ENCODE results near the gene ARL15. TPM values are rescaled to one million over a fixed set of nuclear protein-coding genes. Genes with fewer than 3 reads are reported as not detected.

The ARL15 gene
- total and polyA plus RNA-seq, 2 experiments from 2014 or later, result 7.8 to 9.9 TPM

- Histone ChIP-seq H3K4me3 (no peak overlapping the region), H3K4me1 (ENCODE audit: insufficient read depth) (peaks cover 23% of the 10 kb centered on the region; the same call in 1 of the 2 replicates), H2AFZ (no peak overlapping the region), H3K27me3 (replicated peaks; ENCODE audit: insufficient read depth) (no peaks in the 10 kb centered on the region), H3K9ac (no peak overlapping the region), H3K9me2 (ENCODE audit: insufficient read depth) (no peaks in the 10 kb centered on the region), H3K79me2 (ENCODE audit: insufficient read depth) (peaks cover 63% of the 10 kb centered on the region), H3F3A (ENCODE audit: insufficient read depth) (no peaks in the 10 kb centered on the region; the same call in 1 of the 2 replicates), H3K27ac (no peak overlapping the region), H3K4me2 (ENCODE audit: unreplicated experiment) (no peak overlapping the region), H4K20me1 (ENCODE audit: insufficient read depth) (no peaks in the 10 kb centered on the region), H3K36me3 (ENCODE audit: low read depth) (no peaks in the 10 kb centered on the region), H3K9me3 (ENCODE audit: low read depth) (no peaks in the 10 kb centered on the region)
- WGBS, 2 experiments (ENCODE audit: low coverage in 1 of 2, low lambda C conversion rate in 2 of 2, missing lambda C conversion rate in 2 of 2), result 93 to 95% methylated on average over 4 of the region's 4 CpGs
- in situ Hi-C loops (cut with MboI), result no loop called here
- DNase-seq, result no peak
- TF ChIP-seq EZH2phosphoT487 (IDR thresholded peaks at IDR 0.05; ENCODE audit: insufficient read depth, low read depth) (no peak), EZH2 (IDR thresholded peaks at IDR 0.05; ENCODE audit: insufficient read depth, poor library complexity, severe bottlenecking) (no peak)
Observed at GRCh38 chr5:54305737-54306136, 4.6 kb downstream of the ARL15 start.

- no peak for DNase-seq
- WGBS, 2 experiments (ENCODE audit: low coverage in 1 of 2, low lambda C conversion rate in 2 of 2, missing lambda C conversion rate in 2 of 2), result 76 to 85% methylated on average over 2 of the region's 2 CpGs
- Histone ChIP-seq H3K4me3 (no peak overlapping the region), H3K4me1 (ENCODE audit: insufficient read depth) (peaks cover 19% of the 10 kb centered on the region; the same call in 1 of the 2 replicates), H3F3A (ENCODE audit: insufficient read depth) (no peaks in the 10 kb centered on the region; the same call in 1 of the 2 replicates), H3K79me2 (ENCODE audit: insufficient read depth) (peaks cover 54% of the 10 kb centered on the region), H3K27ac (no peak overlapping the region), H3K9me3 (ENCODE audit: low read depth) (no peaks in the 10 kb centered on the region), H2AFZ (no peak overlapping the region), H3K27me3 (replicated peaks; ENCODE audit: insufficient read depth) (no peaks in the 10 kb centered on the region), H3K4me2 (ENCODE audit: unreplicated experiment) (no peak overlapping the region), H3K9ac (no peak overlapping the region), H4K20me1 (ENCODE audit: insufficient read depth) (no peaks in the 10 kb centered on the region), H3K9me2 (ENCODE audit: insufficient read depth) (no peaks in the 10 kb centered on the region), H3K36me3 (ENCODE audit: low read depth) (no peaks in the 10 kb centered on the region)
- in situ Hi-C loops (cut with MboI), result no loop called here
- TF ChIP-seq EZH2phosphoT487 (IDR thresholded peaks at IDR 0.05; ENCODE audit: insufficient read depth, low read depth) (no peak), EZH2 (IDR thresholded peaks at IDR 0.05; ENCODE audit: insufficient read depth, poor library complexity, severe bottlenecking) (no peak)
Observed at GRCh38 chr5:54304040-54304439, 6.3 kb downstream of the ARL15 start.

- WGBS, 2 experiments (ENCODE audit: low coverage in 1 of 2, low lambda C conversion rate in 2 of 2, missing lambda C conversion rate in 2 of 2), result 97 to 98% methylated on average over 5 of the region's 5 CpGs
- Histone ChIP-seq H3K36me3 (ENCODE audit: low read depth) (no peaks in the 10 kb centered on the region), H3K9me3 (ENCODE audit: low read depth) (no peaks in the 10 kb centered on the region), H4K20me1 (ENCODE audit: insufficient read depth) (no peaks in the 10 kb centered on the region), H3K79me2 (ENCODE audit: insufficient read depth) (peaks cover 41% of the 10 kb centered on the region), H3K27ac (no peak overlapping the region), H3K9ac (no peak overlapping the region), H3K4me1 (ENCODE audit: insufficient read depth) (0 out of 2 replicates have a peak, but pooled peaks cover 13% of the 10 kb centered on the region), H3K27me3 (replicated peaks; ENCODE audit: insufficient read depth) (no peaks in the 10 kb centered on the region), H3K4me3 (no peak overlapping the region), H3F3A (ENCODE audit: insufficient read depth) (no peaks in the 10 kb centered on the region; the same call in 1 of the 2 replicates), H3K4me2 (ENCODE audit: unreplicated experiment) (no peak overlapping the region), H3K9me2 (ENCODE audit: insufficient read depth) (no peaks in the 10 kb centered on the region), H2AFZ (no peak overlapping the region)
- DNase-seq, result peak; percentile 27
- in situ Hi-C loops (cut with MboI), result no loop called here
- TF ChIP-seq EZH2phosphoT487 (IDR thresholded peaks at IDR 0.05; ENCODE audit: insufficient read depth, low read depth) (no peak), EZH2 (IDR thresholded peaks at IDR 0.05; ENCODE audit: insufficient read depth, poor library complexity, severe bottlenecking) (no peak)
Observed at GRCh38 chr5:54302267-54302687, 8.1 kb downstream of the ARL15 start.

- no peak overlapping the region for H2AFZ ChIP-seq
- H3K36me3 ChIP-seq (ENCODE audit: low read depth), result no peaks in the 10 kb centered on the region
- H3F3A ChIP-seq (ENCODE audit: insufficient read depth), result no peaks in the 10 kb centered on the region; the same call in 1 of the 2 replicates
- H3K4me2 ChIP-seq (ENCODE audit: unreplicated experiment), result no peak overlapping the region
- H3K27me3 ChIP-seq (replicated peaks; ENCODE audit: insufficient read depth), result no peaks in the 10 kb centered on the region
- no peak for DNase-seq
- no peaks in the 10 kb centered on the region for H4K20me1 ChIP-seq (ENCODE audit: insufficient read depth)
- TF ChIP-seq EZH2phosphoT487 (IDR thresholded peaks at IDR 0.05; ENCODE audit: insufficient read depth, low read depth) (no peak), EZH2 (IDR thresholded peaks at IDR 0.05; ENCODE audit: insufficient read depth, poor library complexity, severe bottlenecking) (no peak)
- no peak overlapping the region for H3K27ac ChIP-seq
- H3K4me1 ChIP-seq (ENCODE audit: insufficient read depth), result 0 out of 2 replicates have a peak, but pooled peaks cover 13% of the 10 kb centered on the region
- in situ Hi-C loops (cut with MboI), result no loop called here
- no peaks in the 10 kb centered on the region for H3K9me3 ChIP-seq (ENCODE audit: low read depth)
- WGBS, 2 experiments (ENCODE audit: low coverage in 1 of 2, low lambda C conversion rate in 2 of 2, missing lambda C conversion rate in 2 of 2), result 62 to 84% methylated on average over 1 of the region's 1 CpG
- H3K9ac ChIP-seq, result no peak overlapping the region
- H3K9me2 ChIP-seq (ENCODE audit: insufficient read depth), result no peaks in the 10 kb centered on the region
- H3K4me3 ChIP-seq, result no peak overlapping the region
- H3K79me2 ChIP-seq (ENCODE audit: insufficient read depth), result peaks cover 37% of the 10 kb centered on the region
Observed at GRCh38 chr5:54301849-54302248, 8.5 kb downstream of the ARL15 start.
